A673 (cell line): ENCODE data around the gene CPN2. TPM values are rescaled to one million over a fixed set of nuclear protein-coding genes. Genes with fewer than 3 reads are reported as not detected.
A peak's percentile ranks its signal among the peaks of the same experiment; 100 is the strongest.

Experiments used
- BruUV-seq: library from RNA; stranded (reverse); fragments of 400-500 nt; replicated peaks from 2 replicates; lab custom pipeline; 2021; lab: Mats Ljungman, UMichigan
- CTCF ChIA-PET: fragments of 300-600 bp; sonication (Branson Sonifier 250); formaldehyde crosslinking; loops from one replicate; lab custom pipeline; 2022; ENCODE audit warnings: antibody characterized with exemption; lab: Charles Lee
- POLR2A ChIA-PET: fragments of 300-600 bp; sonication (Branson Sonifier 250); formaldehyde crosslinking; loops from one replicate; lab custom pipeline; 2022; ENCODE audit warnings: antibody characterized with exemption; ENCODE audit not compliant: low non-redundant PET; lab: Charles Lee
- DNase-seq: peaks from one replicate; pipeline ENCODE4 v3.0.0-alpha.2; 2015; ENCODE audit warnings: low spot score
- H3K27ac ChIP-seq: fragments of 200-600 bp; sonication (generic); 2 replicates; pipeline ENCODE4 v1.5.1; 2016; ENCODE audit warnings: mixed run types, low read depth, mild to moderate bottlenecking, mixed read lengths, antibody characterized with exemption, low read length; ENCODE audit not compliant: poor library complexity, severe bottlenecking
- H3K27me3 ChIP-seq: fragments of 200-600 bp; sonication (generic); replicated peaks from 2 replicates; pipeline ENCODE4 v1.6.1; 2017; ENCODE audit warnings: mixed run types, low read depth, mild to moderate bottlenecking, mixed read lengths, antibody characterized with exemption, low read length; ENCODE audit not compliant: insufficient read depth, poor library complexity
- H3K36me3 ChIP-seq: fragments of 200-600 bp; sonication (generic); 2 replicates; pipeline ENCODE4 v1.6.1; 2016; ENCODE audit warnings: mixed run types, mild to moderate bottlenecking, mixed read lengths, antibody characterized with exemption, low read length; ENCODE audit not compliant: insufficient read depth, poor library complexity, severe bottlenecking
- H3K4me1 ChIP-seq: fragments of 200-600 bp; sonication (generic); 2 replicates; pipeline ENCODE4 v1.6.1; 2017; ENCODE audit warnings: mixed run types, mild to moderate bottlenecking, mixed read lengths, antibody characterized with exemption, low read length; ENCODE audit not compliant: insufficient read depth, poor library complexity, severe bottlenecking
- H3K4me3 ChIP-seq: fragments of 200-600 bp; sonication (generic); 2 replicates; pipeline ENCODE4 v1.5.1; 2016; ENCODE audit warnings: low read depth, mixed run types, mild to moderate bottlenecking, mixed read lengths, low read length; ENCODE audit not compliant: poor library complexity, severe bottlenecking
- H3K9me3 ChIP-seq: fragments of 200-600 bp; sonication (generic); 2 replicates; pipeline ENCODE4 v1.6.1; 2016; ENCODE audit warnings: mixed run types, low read depth, mild to moderate bottlenecking, mixed read lengths, antibody characterized with exemption, low read length; ENCODE audit not compliant: poor library complexity, severe bottlenecking
- EZH2 ChIP-seq: fragments of 200-600 bp; sonication (generic); IDR thresholded peaks from 2 replicates; pipeline ENCODE4 v1.6.1; 2017; ENCODE audit warnings: borderline replicate concordance, low read depth, mild to moderate bottlenecking, mixed read lengths, antibody characterized with exemption, low read length; ENCODE audit not compliant: poor library complexity, severe bottlenecking
- intact Hi-C: fragments of 100-400 bp; cut with micrococcal nuclease; formaldehyde crosslinking; loops from one replicate; pipeline ENCODE4 v1.10.0; 2022; ENCODE audit not compliant: unreplicated experiment
- total RNA-seq: library from RNA; stranded (reverse); gene quantifications from 2 replicates; pipeline ENCODE4 v1.2.3, GENCODE V29; 2021
- TF ChIP-seq, protein P1 (sequence below): fragments of 300-800, 200-600 bp; sonication (generic); conservative IDR thresholded peaks from 2 replicates; pipeline ENCODE4 v1.5.1; 2017; ENCODE audit warnings: low read depth, mild to moderate bottlenecking, antibody characterized with exemption, low read length, moderate library complexity, mixed read lengths

The CPN2 gene
- total RNA-seq, 1 experiment from 2014 or later = not detected

DNA sequence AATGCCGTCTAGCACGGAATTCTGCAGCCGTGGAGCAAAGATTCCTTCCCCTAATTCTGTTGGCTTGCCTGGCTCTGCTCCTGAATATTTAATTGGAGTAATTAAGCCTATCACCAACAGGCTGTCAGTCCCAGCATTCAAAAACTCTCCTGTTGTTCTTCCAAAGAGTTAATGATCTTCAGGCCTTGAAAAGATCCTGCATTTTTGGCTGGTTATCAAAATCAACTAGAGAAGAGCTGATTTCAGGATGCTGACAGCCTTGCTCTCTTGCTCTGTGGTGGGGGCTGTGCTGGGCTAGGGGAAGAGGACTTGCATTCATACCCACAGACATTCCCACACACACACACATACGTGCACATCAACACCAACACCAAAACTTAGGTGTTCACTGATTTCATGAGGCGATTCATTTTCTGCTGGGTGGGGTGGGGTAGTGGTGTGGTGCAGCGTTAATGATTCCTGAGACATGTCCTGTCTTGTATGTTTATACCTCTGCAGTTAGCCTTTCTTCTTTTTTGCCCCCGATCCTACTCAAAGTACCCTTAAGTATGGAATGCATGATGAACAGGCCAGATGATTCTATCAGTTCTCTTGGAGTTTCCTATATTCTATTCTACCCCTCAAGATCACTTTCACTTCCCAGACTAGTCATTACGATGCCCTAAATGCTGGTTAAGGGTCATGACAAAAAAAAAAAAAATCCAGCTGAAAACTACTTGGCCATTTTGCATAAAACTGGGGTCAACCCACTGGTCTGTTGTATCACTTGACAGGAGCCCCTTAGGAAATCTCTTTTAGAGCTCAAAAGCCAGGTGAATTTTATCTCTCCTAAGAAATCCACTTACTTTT, 42.3 kb downstream of the CPN2 start:
- no TSS peak for BruUV-seq
- intact Hi-C loops = no loop called here

DNA sequence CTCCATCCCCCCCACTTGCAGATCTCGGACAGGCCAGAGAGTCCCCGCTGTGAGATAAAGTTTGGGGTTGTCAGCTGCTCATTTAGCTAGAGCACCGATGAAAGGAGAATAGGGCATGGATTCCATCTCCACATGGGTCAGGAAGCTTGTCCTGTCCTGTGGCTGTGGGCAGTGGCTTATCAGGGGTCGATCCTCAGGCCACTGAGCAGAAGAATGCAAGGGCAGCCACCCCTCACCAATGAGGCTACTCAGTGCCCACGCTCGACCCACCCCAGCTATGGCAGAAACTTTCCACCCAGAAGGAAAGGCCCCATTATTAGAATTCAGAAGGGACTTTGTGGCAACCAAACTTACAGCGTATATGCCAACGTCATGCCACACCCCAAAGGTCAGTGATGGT, 43.3 kb downstream of the CPN2 start:
- H3K36me3 ChIP-seq = no peaks in the 10 kb centered on the region
- BruUV-seq = no TSS peak
- CTCF ChIA-PET = no interaction called here

More for the DNA sequence above, 42.3 kb downstream of the CPN2 start:
- ChIA-PET POLR2A (no interaction called here), CTCF (no interaction called here)
- TF ChIP-seq EZH2 = no peak
- no peaks in the 10 kb centered on the region for H3K27me3 ChIP-seq
- H3K9me3 ChIP-seq = no peaks in the 10 kb centered on the region
- no peak overlapping the region for H3K4me3 ChIP-seq
- H3K4me1 ChIP-seq = peaks cover 48% of the 10 kb centered on the region
- H3K36me3 ChIP-seq = no peaks in the 10 kb centered on the region
- peak; percentile 63 for DNase-seq
- no peak overlapping the region for H3K27ac ChIP-seq

GRCh38 chr3:194306771-194307640, 44.1 kb downstream of the CPN2 start:
- TF ChIP-seq EZH2 = no peak
- TF ChIP-seq, protein P1, sequence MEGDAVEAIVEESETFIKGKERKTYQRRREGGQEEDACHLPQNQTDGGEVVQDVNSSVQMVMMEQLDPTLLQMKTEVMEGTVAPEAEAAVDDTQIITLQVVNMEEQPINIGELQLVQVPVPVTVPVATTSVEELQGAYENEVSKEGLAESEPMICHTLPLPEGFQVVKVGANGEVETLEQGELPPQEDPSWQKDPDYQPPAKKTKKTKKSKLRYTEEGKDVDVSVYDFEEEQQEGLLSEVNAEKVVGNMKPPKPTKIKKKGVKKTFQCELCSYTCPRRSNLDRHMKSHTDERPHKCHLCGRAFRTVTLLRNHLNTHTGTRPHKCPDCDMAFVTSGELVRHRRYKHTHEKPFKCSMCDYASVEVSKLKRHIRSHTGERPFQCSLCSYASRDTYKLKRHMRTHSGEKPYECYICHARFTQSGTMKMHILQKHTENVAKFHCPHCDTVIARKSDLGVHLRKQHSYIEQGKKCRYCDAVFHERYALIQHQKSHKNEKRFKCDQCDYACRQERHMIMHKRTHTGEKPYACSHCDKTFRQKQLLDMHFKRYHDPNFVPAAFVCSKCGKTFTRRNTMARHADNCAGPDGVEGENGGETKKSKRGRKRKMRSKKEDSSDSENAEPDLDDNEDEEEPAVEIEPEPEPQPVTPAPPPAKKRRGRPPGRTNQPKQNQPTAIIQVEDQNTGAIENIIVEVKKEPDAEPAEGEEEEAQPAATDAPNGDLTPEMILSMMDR = no peak
- intact Hi-C loops = no loop called here
- Histone ChIP-seq H3K27me3 (no peaks in the 10 kb centered on the region), H3K4me3 (no peak overlapping the region), H3K36me3 (no peaks in the 10 kb centered on the region), H3K27ac (no peak overlapping the region), H3K4me1 (peaks cover 31% of the 10 kb centered on the region), H3K9me3 (no peaks in the 10 kb centered on the region)
- ChIA-PET CTCF (no interaction called here), POLR2A (interaction anchor here (0.7 kb wide), 1 partner anchor 9 kb away, joined by 4 read pairs; no protein-coding TSS in a partner anchor)
- no TSS peak for BruUV-seq
- no peak for DNase-seq

More for the DNA sequence above, 43.3 kb downstream of the CPN2 start:
- DNase-seq = no peak
- TF ChIP-seq, protein P1 = no peak
- no peak for TF ChIP-seq EZH2
- no peak overlapping the region for H3K4me3 ChIP-seq
- no peaks in the 10 kb centered on the region for H3K27me3 ChIP-seq
- H3K9me3 ChIP-seq = no peaks in the 10 kb centered on the region
- intact Hi-C loops = no loop called here
- H3K4me1 ChIP-seq = peaks cover 38% of the 10 kb centered on the region
- H3K27ac ChIP-seq = no peak overlapping the region
- POLR2A ChIA-PET = interaction anchor here (0.7 kb wide), 1 partner anchor 10 kb away, joined by 4 read pairs; no protein-coding TSS in a partner anchor
